K562 (cell line): ENCODE measurements around the gene FOXP4. TPM values are rescaled to one million over a fixed set of nuclear protein-coding genes. Genes with fewer than 3 reads are reported as not detected.

ENCODE experiments used
- ARID1B ChIP-seq: fragments of 450-650 bp; IDR thresholded peaks from 2 replicates; pipeline ENCODE4 v1.6.1; 2016; ENCODE audit warnings: antibody characterized with exemption, mild to moderate bottlenecking, inconsistent platforms
- CBFA2T2 ChIP-seq: fragments of 450-650 bp; conservative IDR thresholded peaks from 2 replicates; pipeline ENCODE4 v1.6.1; 2017; ENCODE audit warnings: mild to moderate bottlenecking
- CREB3L1 ChIP-seq: fragments of 450-650 bp; IDR thresholded peaks from 2 replicates; pipeline ENCODE4 v1.6.1; 2014; ENCODE audit warnings: low read depth, mild to moderate bottlenecking, moderate library complexity, borderline replicate concordance
- ETV6 ChIP-seq, 3 experiments: fragments of 150-350 bp in 1 of 3; sonication (generic) in 1 of 3; formaldehyde crosslinking in 1 of 3; IDR thresholded peaks; 2 replicates each; pipeline versions ENCODE4 v1.6.1 to v1.8.0; 2014 to 2022; ENCODE audit warnings: borderline replicate concordance in 2 of 3, low read depth in 2 of 3, antibody characterized with exemption in 1 of 3, low read length in 1 of 3, mild to moderate bottlenecking in 1 of 3, missing genetic modification reagents in 1 of 3
- FUS ChIP-seq: fragments of 200-400 bp; formaldehyde crosslinking; optimal IDR thresholded peaks from 2 replicates; pipeline ENCODE3; 2017; ENCODE audit warnings: low read depth, low read length
- GTF2B ChIP-seq: IDR thresholded peaks from 2 replicates; pipeline ENCODE4 v1.6.1; 2011; ENCODE audit not compliant: insufficient read length; ENCODE audit errors: extremely low read depth
- HDAC2 ChIP-seq: fragments of 450-650 bp; IDR thresholded peaks from 2 replicates; pipeline ENCODE4 v1.6.1; 2016; ENCODE audit warnings: mild to moderate bottlenecking
- ID3 ChIP-seq, 2 experiments: fragments of 250-450 bp in 1 of 2; fragments of 450-650 bp in 1 of 2; sonication (Bioruptor Pico) in 1 of 2; IDR thresholded peaks; 2 replicates each; pipeline versions ENCODE4 v1.6.1 to v1.8.0; 2016 to 2021; ENCODE audit warnings: mild to moderate bottlenecking in 2 of 2, moderate library complexity in 2 of 2, missing compliant biosample characterization in 1 of 2, missing genetic modification characterization in 1 of 2
- IRF1 ChIP-seq: sonication (generic); formaldehyde crosslinking; IDR thresholded peaks from 2 replicates; pipeline ENCODE4 v1.8.0; 2022; ENCODE audit warnings: missing genetic modification reagents, mild to moderate bottlenecking, borderline replicate concordance
- MAFK ChIP-seq: IDR thresholded peaks from 2 replicates; pipeline ENCODE4 v1.6.1; 2011; ENCODE audit warnings: low read length, improper control_type of control experiment
- MNT ChIP-seq, 2 experiments: fragments of 450-650 bp; conservative IDR thresholded peaks; 2 replicates each; pipeline ENCODE4 v1.6.1; 2017; ENCODE audit warnings: mild to moderate bottlenecking in 2 of 2, moderate library complexity in 2 of 2
- NFXL1 ChIP-seq: fragments of 450-650 bp; formaldehyde crosslinking; IDR thresholded peaks from 2 replicates; pipeline ENCODE4 v1.4.0; 2021; ENCODE audit warnings: mild to moderate bottlenecking
- OTX1 ChIP-seq: fragments of 450-650 bp; formaldehyde crosslinking; IDR thresholded peaks from 2 replicates; pipeline ENCODE4 v1.4.0; 2022; ENCODE audit warnings: mild to moderate bottlenecking
- PPARD ChIP-seq: fragments of 250-450 bp; sonication (Bioruptor Pico); IDR thresholded peaks from 2 replicates; pipeline ENCODE4 v1.8.0; 2022; ENCODE audit warnings: inconsistent platforms, mild to moderate bottlenecking, moderate library complexity
- PTBP1 ChIP-seq: fragments of 200-400 bp; formaldehyde crosslinking; IDR thresholded peaks from 2 replicates; pipeline ENCODE4 v1.6.1; 2017; ENCODE audit warnings: low read depth, low read length
- SMAD2 ChIP-seq: fragments of 150-350 bp; IDR thresholded peaks from 2 replicates; pipeline ENCODE4 v1.6.1; 2014; ENCODE audit warnings: low read depth, mild to moderate bottlenecking, low read length
- SMAD3 ChIP-seq: fragments of 450-650 bp; formaldehyde crosslinking; conservative IDR thresholded peaks from 2 replicates; pipeline ENCODE4 v1.4.0; 2020; ENCODE audit warnings: mild to moderate bottlenecking
- ZBTB26 ChIP-seq: fragments of 450-650 bp; formaldehyde crosslinking; IDR thresholded peaks from 2 replicates; pipeline ENCODE4 v1.4.0; 2022; ENCODE audit warnings: missing genetic modification characterization
- ZNF444 ChIP-seq: fragments of 250-450 bp; sonication (Bioruptor Pico); IDR thresholded peaks from 2 replicates; pipeline ENCODE4 v1.4.0; 2020; ENCODE audit warnings: mild to moderate bottlenecking, moderate library complexity
- ZNF583 ChIP-seq: fragments of 250-450 bp; sonication (Bioruptor Pico); IDR thresholded peaks from 2 replicates; pipeline ENCODE4 v1.4.0; 2020
- polyA plus RNA-seq, 8 experiments: library from polyadenylated mRNA; depleted of rRNA in 4 of 8; stranded (reverse) in 5 of 8; unstranded in 3 of 8; fragments of >200 nt; fragmentation: Nextera tagmentation in 2 of 8; fragmentation: Illumina TruSeq in 1 of 8; extraction: Ambion mirVana in 2 of 8; extraction: Trizol in 1 of 8; gene quantifications; 2 replicates each; pipeline versions ENCODE4 v1.2.1 to v1.2.3, GENCODE V29; 2011 to 2014; ENCODE audit warnings: inconsistent platforms in 1 of 8, missing spikeins in 1 of 8
- total RNA-seq, 7 experiments: library from RNA; depleted of rRNA in 6 of 7; stranded (reverse); fragments of >200 nt in 6 of 7; fragmentation: Illumina TruSeq in 2 of 7; extraction: Trizol in 2 of 7; gene quantifications; 2 replicates each; pipeline versions ENCODE4 v1.2.1 to v1.2.3, GENCODE V29; 2011 to 2021; ENCODE audit warnings: low replicate concordance in 1 of 7

Gene FOXP4
- total and polyA plus RNA-seq, 9 of the 15 experiments (the other 6 are each of a cell fraction or from before 2014, with no cell fraction given): 0.11 to 29.4 (median 2.3) TPM

- TF ChIP-seq SMAD3 (no peak), CBFA2T2 (no peak), OTX1 (CRISPR knock-in tag) (no peak), ETV6 (IDR thresholded peaks at IDR 0.05; ENCODE audit: borderline replicate concordance in 1 of 2, low read depth in 2 of 2, low read length in 1 of 2) (no peak), ETV6 (CRISPR knock-in tag; IDR thresholded peaks at IDR 0.05; ENCODE audit: borderline replicate concordance) (no peak), ID3 (CRISPR knock-in tag; IDR thresholded peaks at IDR 0.05) (no peak), ID3 (tag; IDR thresholded peaks at IDR 0.05) (no peak), FUS (no peak), IRF1 (no peak), ZNF444 (CRISPR knock-in tag) (no peak), HDAC2 (no peak), SMAD2 (no peak), ZNF583 (CRISPR knock-in tag) (no peak), MNT (conservative IDR thresholded peaks at IDR 0.05) (no peak; a peak in 1 of 4 replicates), GTF2B (no peak), PTBP1 (no peak), ZBTB26 (CRISPR knock-in tag) (0 out of 2 replicates have a peak, but pooled peaks have one; percentile 48), CREB3L1 (no peak), NFXL1 (no peak), MAFK (no peak), ARID1B (peak; percentile 31; the same call in 1 of the 2 replicates), PPARD (CRISPR knock-in tag) (no peak)
Observed at GRCh38 chr6:41578217-41579087, 32.3 kb downstream of the FOXP4 start (continued).
